Heart left ventricle (tissue), 13 donors: ENCODE measurements around the gene ANKRD44.

Source experiments
- POLR2A ChIP-seq, 2 donors: fragments of 450-650 bp; IDR thresholded peaks; one replicate each; pipeline ENCODE4 v1.6.1; 2017; ENCODE audit warnings: antibody characterized with exemption in 2 of 2, mild to moderate bottlenecking in 2 of 2, moderate library complexity in 2 of 2
- TF ChIP-seq, protein P1 (sequence below), 12 donors: fragments of 200-600 bp; sonication (generic) in 4 of 12; IDR thresholded peaks; one replicate each; pipeline versions ENCODE4 v1.5.0 to v1.8.0; 2018 to 2022; ENCODE audit warnings: antibody characterized with exemption in 12 of 12, mild to moderate bottlenecking in 5 of 12
- donor health status: ischemic (EF 13 %, LVEDD 7.1; RV severe dilation, severe dysfunction).
- donor health status: DM: no; HTN: yes; CAD: no.
- donor health status: DM: no; HTN: no; CAD: no.
- donor health status: ischemic (EF 25% LVEDD 6.9; RV normal size, moderate dysfunction).
- donor health status: ischemic (EF 25% LVEDD 5.7; RV mildly dilated, moderate dysfunction).
- donor health status: ischemic (EF 35%, LVEDD 5.7; RV mildly dilated, moderate dysfunction).
- donor health status: nonischemic (EF 11% LVEDD 7.7; RV severe dilation, severe dysfunction).
- donor health status: DM: yes; HTN: yes; CAD: no.
- donor health status: PGD.
- donor health status: ischemic (EF 29% LVEDD 5.4; RV normal size, mild dysfunction).
- donor health status: nonischemic (EF 23%, LVEDD 6.1; RV moderate dilation, normal function).

DNA sequence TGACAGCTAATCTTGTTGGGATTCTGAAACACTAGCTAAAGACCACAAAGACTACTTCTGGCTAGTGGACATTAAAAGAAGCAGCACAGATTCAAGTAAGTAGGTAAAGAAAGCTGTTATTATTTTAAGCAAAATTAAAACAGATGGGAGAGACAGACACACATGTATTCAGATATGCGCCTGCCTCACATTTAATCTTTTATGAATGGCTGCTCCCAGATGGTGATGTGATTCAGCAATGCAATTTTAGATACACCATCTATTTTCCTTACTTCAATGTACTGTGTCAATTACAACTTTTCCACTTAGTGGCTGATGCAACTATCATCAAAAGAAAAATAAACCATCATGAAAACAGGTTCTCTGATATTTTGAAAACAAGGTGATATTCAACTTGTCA is 251.1 kb downstream of the ANKRD44 start:
- TF ChIP-seq, protein P1, sequence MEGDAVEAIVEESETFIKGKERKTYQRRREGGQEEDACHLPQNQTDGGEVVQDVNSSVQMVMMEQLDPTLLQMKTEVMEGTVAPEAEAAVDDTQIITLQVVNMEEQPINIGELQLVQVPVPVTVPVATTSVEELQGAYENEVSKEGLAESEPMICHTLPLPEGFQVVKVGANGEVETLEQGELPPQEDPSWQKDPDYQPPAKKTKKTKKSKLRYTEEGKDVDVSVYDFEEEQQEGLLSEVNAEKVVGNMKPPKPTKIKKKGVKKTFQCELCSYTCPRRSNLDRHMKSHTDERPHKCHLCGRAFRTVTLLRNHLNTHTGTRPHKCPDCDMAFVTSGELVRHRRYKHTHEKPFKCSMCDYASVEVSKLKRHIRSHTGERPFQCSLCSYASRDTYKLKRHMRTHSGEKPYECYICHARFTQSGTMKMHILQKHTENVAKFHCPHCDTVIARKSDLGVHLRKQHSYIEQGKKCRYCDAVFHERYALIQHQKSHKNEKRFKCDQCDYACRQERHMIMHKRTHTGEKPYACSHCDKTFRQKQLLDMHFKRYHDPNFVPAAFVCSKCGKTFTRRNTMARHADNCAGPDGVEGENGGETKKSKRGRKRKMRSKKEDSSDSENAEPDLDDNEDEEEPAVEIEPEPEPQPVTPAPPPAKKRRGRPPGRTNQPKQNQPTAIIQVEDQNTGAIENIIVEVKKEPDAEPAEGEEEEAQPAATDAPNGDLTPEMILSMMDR (IDR thresholded peaks at IDR 0.05) = no peak
- TF ChIP-seq POLR2A (IDR thresholded peaks at IDR 0.05) = no peak
